HG02623 (cell line): ENCODE measurements around the gene SCN11A.
"Not testable (repeated sequence)": the region's sequence is repeated elsewhere in the genome, so short reads cannot be mapped to it uniquely, and the experiment has no call there.

ENCODE experiments used
- ATAC-seq: cut with Tn5 transposase; IDR thresholded peaks from one replicate; pipeline ENCODE4 v1.9.1; 2021; ENCODE audit warnings: moderate library complexity; ENCODE audit not compliant: unreplicated experiment

The SCN11A gene

DNA sequence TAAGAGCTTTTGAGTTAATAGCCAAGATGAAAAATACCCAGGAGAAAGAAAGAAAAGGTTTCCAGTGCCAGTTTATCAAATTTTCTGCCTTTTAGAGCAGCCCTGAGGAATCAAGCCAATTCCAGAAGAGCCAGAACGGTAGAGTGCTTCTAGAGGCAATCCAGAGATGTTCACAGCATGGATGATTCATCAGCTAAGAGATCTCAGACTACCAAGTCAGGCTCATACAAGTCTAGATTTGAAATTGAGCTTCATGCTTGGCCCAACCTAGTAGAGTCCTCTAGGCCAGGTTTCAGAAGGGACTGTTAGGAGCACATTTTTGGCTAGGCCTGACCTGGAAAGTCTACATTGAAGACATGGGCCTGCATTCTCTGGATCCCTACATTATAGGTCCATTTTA lies 15.5 kb upstream of the SCN11A start:
- ATAC-seq, result no peak

DNA sequence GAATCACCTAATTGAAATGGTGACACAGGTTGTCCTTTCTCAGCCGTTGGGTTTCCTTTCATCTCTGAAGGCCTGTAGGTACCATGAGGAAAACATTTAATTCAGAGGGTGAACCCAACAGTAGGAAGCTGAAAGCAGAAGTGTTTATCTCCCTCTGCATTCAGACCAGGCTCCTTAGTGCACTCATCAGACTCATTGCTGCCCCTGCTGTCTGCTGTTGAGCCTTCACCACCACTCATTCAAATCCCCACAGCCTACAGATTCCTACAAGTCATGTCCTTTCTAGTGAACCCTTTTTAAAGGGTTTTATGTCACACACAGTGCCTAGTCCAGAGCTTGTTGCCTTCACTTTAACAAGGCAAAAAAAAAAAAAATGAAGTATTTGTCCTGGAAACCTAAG lies 13.5 kb upstream of the SCN11A start:
- ATAC-seq, result peak; percentile 97

DNA sequence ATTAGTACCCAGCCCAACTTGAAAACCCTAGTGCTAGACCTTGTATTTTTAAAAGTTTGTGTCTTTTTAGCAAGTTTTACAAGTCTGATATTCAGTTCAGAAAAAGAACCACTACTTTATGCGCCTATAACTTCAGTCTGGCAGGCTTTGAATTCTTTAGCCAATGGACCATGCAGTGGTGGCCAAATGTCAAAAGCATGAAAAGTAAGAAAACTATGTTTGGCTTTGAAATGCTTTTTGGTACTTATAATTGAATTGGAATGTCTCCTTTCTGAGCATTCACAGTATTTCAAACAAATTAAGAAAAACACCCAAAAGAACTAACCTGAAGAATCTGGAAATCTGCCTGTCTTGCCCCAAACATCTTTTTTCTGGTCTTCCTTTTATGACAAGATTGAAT lies 12.9 kb upstream of the SCN11A start:
- no peak for ATAC-seq

- ATAC-seq, result no peak
Measured at GRCh38 chr3:39063143-39063542, 11.4 kb upstream of the SCN11A start.

DNA sequence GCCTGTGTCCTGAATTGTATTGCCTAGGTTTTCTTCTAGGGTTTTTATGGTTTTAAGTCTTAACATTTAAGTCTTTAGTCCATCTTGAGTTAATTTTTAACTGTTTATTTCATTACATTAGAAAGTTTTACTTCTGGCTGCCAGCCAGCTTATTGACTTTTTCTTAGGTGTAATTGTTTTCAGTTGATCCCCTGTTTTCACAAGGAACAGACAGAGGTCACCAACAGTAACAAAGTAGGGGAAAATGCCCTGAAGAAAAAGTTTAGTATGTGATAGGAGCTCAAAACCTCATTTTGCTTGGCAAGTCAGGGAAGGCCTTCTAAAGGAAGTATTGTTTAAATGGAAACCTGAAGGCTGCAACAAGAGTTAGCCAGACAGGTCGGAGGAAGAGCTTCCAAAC lies 10.4 kb upstream of the SCN11A start:
- no peak for ATAC-seq

- ATAC-seq, result not testable (repeated sequence)
Measured at GRCh38 chr3:39061228-39061627, 9.5 kb upstream of the SCN11A start.

GRCh38 chr3:39056151-39056550 lies 4.4 kb upstream of the SCN11A start:
- no peak for ATAC-seq

DNA sequence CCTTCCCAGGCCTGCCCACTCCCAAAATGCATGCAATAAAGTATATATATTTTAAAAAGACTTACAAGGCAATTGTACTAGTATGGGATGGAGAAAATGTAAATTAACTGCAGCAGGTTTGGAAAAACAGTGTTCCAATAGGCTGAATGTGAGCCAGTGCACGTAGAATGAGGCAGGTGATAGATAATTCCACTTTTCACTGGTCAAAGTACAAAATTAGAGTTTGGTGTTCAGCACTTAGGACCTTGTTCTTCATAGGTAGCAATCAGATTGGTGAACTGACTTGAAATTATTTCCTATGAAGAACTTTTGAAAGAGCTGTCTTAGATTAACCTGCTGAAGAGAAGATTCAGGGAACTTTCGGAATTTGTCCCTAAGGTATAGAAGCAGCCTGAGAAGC lies 2.0 kb upstream of the SCN11A start:
- ATAC-seq, result no peak

GRCh38 chr3:39052583-39052982 lies 839 bp upstream of the SCN11A start:
- no peak for ATAC-seq

GRCh38 chr3:39050029-39050428 lies 1.7 kb downstream of the SCN11A start:
- no peak for ATAC-seq

DNA sequence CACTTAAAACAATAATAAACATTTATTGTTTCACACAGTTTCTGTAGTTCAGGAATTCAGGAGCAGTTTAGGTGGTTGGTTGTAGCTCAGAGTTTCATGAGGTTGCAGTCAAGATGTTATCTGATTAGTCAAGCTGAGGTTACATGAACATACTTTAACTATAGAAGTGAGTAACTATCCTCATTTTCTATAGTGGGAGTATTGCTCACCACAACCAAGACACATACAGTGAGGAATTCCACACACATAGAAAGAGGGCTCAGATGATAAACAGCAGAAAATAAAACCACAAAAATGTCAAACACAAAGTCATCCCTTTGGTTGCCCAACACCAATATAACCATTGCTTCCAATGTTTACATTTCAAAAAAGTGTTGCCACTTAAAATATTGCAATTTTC lies 13.6 kb downstream of the SCN11A start:
- no peak for ATAC-seq

- ATAC-seq, result no peak
Measured at GRCh38 chr3:39029556-39029955, 22.2 kb downstream of the SCN11A start.

DNA sequence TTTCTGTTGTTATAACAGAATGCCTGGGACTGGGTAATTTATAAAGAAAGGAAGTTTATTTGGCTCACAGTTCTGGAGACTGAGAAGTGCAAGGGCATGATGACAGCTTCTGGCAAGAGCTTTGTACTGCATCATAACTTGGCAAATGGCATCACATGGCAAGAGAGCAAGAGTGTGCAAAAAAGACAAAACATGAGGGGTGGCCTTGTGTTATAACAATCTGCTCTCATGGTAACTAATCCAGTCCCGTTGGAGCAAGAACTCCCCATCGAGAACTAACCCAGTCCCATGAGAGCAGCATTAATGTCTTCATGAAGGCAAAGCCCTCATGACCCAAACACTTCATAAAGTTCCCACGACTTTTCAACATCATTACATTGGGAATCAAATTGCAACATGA lies 23.2 kb downstream of the SCN11A start:
- no peak for ATAC-seq

GRCh38 chr3:39025222-39025970 lies 26.3 kb downstream of the SCN11A start:
- ATAC-seq, result no peak

DNA sequence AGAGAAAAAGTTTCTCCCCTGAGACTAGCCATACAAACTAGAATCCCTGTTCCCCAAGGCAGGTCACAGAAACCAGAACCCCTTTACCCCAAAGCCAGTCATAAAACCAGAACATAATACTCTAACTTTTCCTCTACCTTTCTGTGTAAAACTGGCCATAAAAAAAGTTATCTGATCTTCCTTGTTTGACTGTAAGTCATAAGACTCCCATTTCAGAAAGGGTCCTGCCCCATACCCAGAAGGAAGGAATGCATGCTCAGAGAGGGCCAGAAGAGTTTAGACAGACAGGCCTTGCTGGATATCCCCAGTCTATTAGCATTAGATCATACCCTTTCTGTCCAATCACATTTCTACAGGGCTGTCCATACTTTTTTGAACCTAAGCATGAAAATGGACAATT lies 27.2 kb downstream of the SCN11A start:
- no peak for ATAC-seq

- no peak for ATAC-seq
Measured at GRCh38 chr3:39022286-39022630, 29.5 kb downstream of the SCN11A start.

- no peak for ATAC-seq
Measured at GRCh38 chr3:39021465-39022285, 30.1 kb downstream of the SCN11A start.

- ATAC-seq, result peak; percentile 53
Measured at GRCh38 chr3:39021029-39021428, 30.7 kb downstream of the SCN11A start.

DNA sequence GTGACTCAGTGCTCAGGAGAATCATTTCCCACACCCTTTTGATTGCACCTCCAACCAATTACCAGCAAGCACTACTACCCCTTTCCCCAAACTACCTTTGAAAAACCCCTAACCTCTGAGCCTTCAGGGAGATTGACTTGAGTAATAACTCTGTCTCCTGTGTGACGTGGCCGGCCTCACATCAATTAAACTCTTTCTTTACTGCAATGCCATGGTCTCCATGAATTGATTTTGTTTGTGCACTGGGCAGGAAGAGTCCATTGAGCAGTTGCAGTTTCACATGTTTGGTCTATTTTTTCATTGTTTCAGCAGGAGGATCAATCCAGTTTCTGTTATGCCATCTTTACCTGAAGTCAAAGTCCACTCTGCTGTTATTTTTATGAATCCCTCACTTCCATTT lies 32.4 kb downstream of the SCN11A start:
- no peak for ATAC-seq

DNA sequence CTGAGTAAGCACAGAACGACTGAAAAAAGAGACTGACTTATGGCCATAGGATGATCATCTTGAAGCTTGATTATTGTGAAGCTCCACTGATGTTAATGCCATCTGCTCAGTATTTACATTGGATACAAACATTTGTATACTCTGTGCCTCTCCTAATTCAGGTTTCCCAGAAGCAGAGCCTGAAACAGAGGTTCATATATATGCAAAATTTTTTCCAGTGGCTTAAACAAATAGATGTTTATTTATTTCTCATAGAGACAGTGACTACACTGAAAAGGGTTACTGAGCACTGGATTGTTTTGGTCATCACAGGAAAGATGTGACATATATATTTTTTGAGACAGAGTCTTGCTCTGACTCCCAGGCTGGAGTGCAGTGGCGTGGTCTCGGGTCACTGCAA lies 36.3 kb downstream of the SCN11A start:
- ATAC-seq, result no peak

DNA sequence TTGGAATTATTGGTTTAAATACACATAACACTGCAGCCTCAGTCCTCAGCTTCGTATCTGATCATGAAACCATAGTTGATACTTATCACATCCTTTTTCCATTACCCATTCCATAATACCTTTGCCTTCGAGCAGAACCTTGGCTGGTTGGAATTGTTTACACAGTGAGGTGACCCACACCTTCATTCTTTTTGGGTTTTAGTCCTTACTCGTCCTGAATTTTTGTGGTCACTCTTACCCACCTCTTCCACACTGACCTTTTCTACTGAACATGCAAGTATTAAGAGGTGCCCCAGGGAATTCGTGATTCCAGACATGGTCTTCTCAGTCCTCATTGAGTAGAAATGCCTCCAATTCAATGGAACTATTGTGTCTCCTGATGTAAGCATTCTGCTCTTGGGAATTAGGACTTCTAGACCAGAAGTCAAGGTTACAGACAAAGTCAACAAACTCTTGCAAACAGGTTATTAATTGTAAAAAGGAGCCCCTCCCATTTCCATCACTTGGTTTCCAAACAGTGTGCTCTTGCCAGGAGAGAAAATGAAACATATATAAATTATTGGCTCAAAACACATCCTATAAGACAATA lies 37.7 kb downstream of the SCN11A start:
- ATAC-seq, result no peak

- no peak for ATAC-seq
Measured at GRCh38 chr3:39013289-39013688, 38.5 kb downstream of the SCN11A start.
